T-cell (primary cell): ENCODE data around the gene SETD2. TPM values are rescaled to one million over a fixed set of nuclear protein-coding genes. Genes with fewer than 3 reads are reported as not detected.

ENCODE experiments used
- ATAC-seq, 4 experiments: fragments of 200-7000 bp in 3 of 4; fragments of 150-1000 bp in 1 of 4; cut with Tn5 transposase; replicated peaks in 1 of 4; 1 replicate in 3 of 4; 2 replicates in 1 of 4; pipeline ENCODE4 v1.10.0; 2021; ENCODE audit warnings: moderate library complexity in 3 of 4, mild to moderate bottlenecking in 2 of 4, moderate number of reproducible peaks in 1 of 4
- CTCF ChIA-PET, 2 donors: fragments of 300-600 bp; sonication (Branson Sonifier 250); formaldehyde crosslinking; loops; one replicate each; lab custom pipeline; 2022; ENCODE audit warnings: antibody characterized with exemption in 2 of 2; lab: Charles Lee
- POLR2A ChIA-PET, 2 donors: fragments of 300-600 bp; sonication (Branson Sonifier 250); formaldehyde crosslinking; loops; one replicate each; lab custom pipeline; 2022; ENCODE audit warnings: antibody characterized with exemption in 2 of 2; lab: Charles Lee
- DNase-seq, 35 experiments: peaks; one replicate each; pipeline versions ENCODE4 v3.0.0 to v3.0.0-alpha.2; 2013 to 2023
- H3K27ac ChIP-seq: one replicate; pipeline ENCODE4 v1.5.1; 2013; ENCODE audit warnings: low read length
- H3K27me3 ChIP-seq, 2 experiments: replicated peaks in 1 of 2; 1 replicate in 1 of 2; 2 replicates in 1 of 2; pipeline versions ENCODE4 v1.6.1 to v1.7.0; 2013; ENCODE audit warnings: low read length in 1 of 2, mixed read lengths in 1 of 2; ENCODE audit not compliant: control insufficient read depth in 2 of 2, insufficient read depth in 2 of 2; ENCODE audit errors: extremely low read depth in 1 of 2
- H3K36me3 ChIP-seq, 2 donors: 1 replicate in 1 of 2; 2 replicates in 1 of 2; pipeline versions ENCODE4 v1.6.1 to v1.7.0; 2013; ENCODE audit warnings: low read length in 1 of 2; ENCODE audit not compliant: control insufficient read depth in 2 of 2, insufficient read depth in 1 of 2; ENCODE audit errors: extremely low read depth in 1 of 2
- H3K4me1 ChIP-seq, 2 experiments: 1 replicate in 1 of 2; 2 replicates in 1 of 2; pipeline versions ENCODE4 v1.6.1 to v1.7.0; 2013; ENCODE audit warnings: low read length in 2 of 2, mixed read lengths in 1 of 2; ENCODE audit not compliant: insufficient read depth in 2 of 2, control insufficient read depth in 1 of 2; ENCODE audit errors: extremely low read depth in 1 of 2
- H3K4me3 ChIP-seq, 2 donors: 1 replicate in 1 of 2; 2 replicates in 1 of 2; pipeline versions ENCODE4 v1.5.1 to v1.7.0; 2013; ENCODE audit warnings: mild to moderate bottlenecking in 2 of 2, low read length in 1 of 2, moderate library complexity in 1 of 2; ENCODE audit not compliant: control insufficient read depth in 1 of 2; ENCODE audit errors: extremely low read depth in 1 of 2
- H3K9me3 ChIP-seq: 2 replicates; pipeline ENCODE4 v1.7.0; 2013
- H3K27ac Mint-ChIP-seq, 2 donors: one replicate each; pipeline ENCODE4 v1.8.0; 2020 to 2021; ENCODE audit warnings: mild to moderate bottlenecking in 2 of 2, mixed read lengths in 2 of 2
- H3K27me3 Mint-ChIP-seq, 2 donors: one replicate each; pipeline ENCODE4 v1.8.0; 2021 to 2022; ENCODE audit warnings: mixed read lengths in 2 of 2
- H3K36me3 Mint-ChIP-seq: one replicate; pipeline ENCODE4 v1.8.0; 2021; ENCODE audit warnings: mixed read lengths
- H3K4me1 Mint-ChIP-seq, 3 donors: one replicate each; pipeline ENCODE4 v1.8.0; 2020 to 2022; ENCODE audit warnings: mixed read lengths in 3 of 3, mild to moderate bottlenecking in 1 of 3
- H3K4me3 Mint-ChIP-seq, 3 donors: one replicate each; pipeline ENCODE4 v1.8.0; 2020 to 2022; ENCODE audit warnings: mild to moderate bottlenecking in 3 of 3, mixed read lengths in 3 of 3, moderate library complexity in 3 of 3
- H3K9me3 Mint-ChIP-seq, 3 donors: one replicate each; pipeline ENCODE4 v1.8.0; 2020 to 2022; ENCODE audit warnings: mixed read lengths in 3 of 3
- WGBS: methylation state at CpG from one replicate; pipeline ENCODE4 v1.1.5; 2013; ENCODE audit warnings: missing lambda C conversion rate; ENCODE audit not compliant: insufficient coverage; 5-methylcytosine and 5-hydroxymethylcytosine counted together
- total RNA-seq, 35 experiments: library from RNA in 6 of 35; stranded (reverse) in 6 of 35; fragments of 120-200 nt in 1 of 35; gene quantifications; one replicate each; pipeline versions ENCODE4 v1.2.1 to v1.2.4 and lab custom pipeline; 2013 to 2026

Gene SETD2
- total RNA-seq, 5 donors from 2014 or later (not counting 1 experiment from before 2014, with no cell fraction given) = 58.1 to 84.6 (median 63.9) TPM

GRCh38 chr3:47176582-47176981 is 12.7 kb upstream of the SETD2 start:
- peaks cover 17% of the 10 kb centered on the region for H3K36me3 Mint-ChIP-seq
- no peak overlapping the region for H3K4me3 ChIP-seq
- H3K4me3 Mint-ChIP-seq = no peak overlapping the region
- no peaks in the 10 kb centered on the region for H3K9me3 ChIP-seq
- ChIA-PET POLR2A (no interaction called here), CTCF (no interaction called here)
- H3K4me1 ChIP-seq = no peaks in the 10 kb centered on the region
- DNase-seq (no peak), ATAC-seq (no peak)
- H3K9me3 Mint-ChIP-seq = no peaks in the 10 kb centered on the region
- H3K36me3 ChIP-seq = no peaks in the 10 kb centered on the region
- no peaks in the 10 kb centered on the region for H3K4me1 Mint-ChIP-seq
- no peaks in the 10 kb centered on the region for H3K27me3 Mint-ChIP-seq
- no peaks in the 10 kb centered on the region for H3K27me3 ChIP-seq
- no peak overlapping the region for H3K27ac Mint-ChIP-seq
- WGBS = no CpG with 5 or more reads among the region's 5 CpGs
- H3K27ac ChIP-seq = no peak overlapping the region

GRCh38 chr3:47163169-47164006 is 525 bp downstream of the SETD2 start:
- peaks cover 25 to 44% of the 10 kb centered on the region in 2 experiments for H3K4me1 ChIP-seq
- H3K36me3 Mint-ChIP-seq = peaks cover 13% of the 10 kb centered on the region
- ChIA-PET CTCF (interaction anchor here in 1 of 2 donors (0.8 to 1.9 kb wide), 3 partner anchors 11 to 184 kb away, joined by 3 to 7 read pairs (median 3); partner anchors contain the start of gene NBEAL2), POLR2A (interaction anchor here (0.6 to 1.4 kb wide), 2 partner anchors 22 to 119 kb away, joined by 4 to 5 read pairs; partner anchors contain the start of genes KIF9 (in 1 of the 2) and KLHL18 (in 1 of the 2))
- peak overlapping the region; percentile 84 for H3K27ac ChIP-seq
- H3K27ac Mint-ChIP-seq = peak overlapping the region; percentile 96 to 98
- H3K4me3 Mint-ChIP-seq = peak overlapping the region; percentile 90 to 98 (median 98)
- ATAC-seq (peak; percentile 22 to 41 (median 31)), DNase-seq (peak; percentile 6 to 72 (median 34))
- H3K4me3 ChIP-seq = peak overlapping the region; percentile 87 to 94
- H3K27me3 Mint-ChIP-seq = no peaks in the 10 kb centered on the region
- H3K4me1 Mint-ChIP-seq = peaks cover 63% of the 10 kb centered on the region in 3 donors
- no peaks in the 10 kb centered on the region for H3K27me3 ChIP-seq
- no peaks in the 10 kb centered on the region for H3K9me3 Mint-ChIP-seq
- WGBS = under 1% methylated on average over 93 of the region's 106 CpGs
- no peaks in the 10 kb centered on the region for H3K9me3 ChIP-seq
- no peaks in the 10 kb centered on the region for H3K36me3 ChIP-seq

GRCh38 chr3:47162697-47163168 is 1.2 kb downstream of the SETD2 start:
- H3K4me3 ChIP-seq = peak overlapping the region; percentile 87 to 94
- Mint-ChIP-seq H3K27ac (peak overlapping the region; percentile 96 to 98), H3K4me3 (peak overlapping the region; percentile 90 to 98 (median 98)), H3K4me1 (peaks cover 67 to 68% (median 68%) of the 10 kb centered on the region in 3 donors), H3K27me3 (no peaks in the 10 kb centered on the region), H3K9me3 (no peaks in the 10 kb centered on the region), H3K36me3 (peaks cover 13% of the 10 kb centered on the region)
- ChIA-PET CTCF (interaction anchor here in 1 of 2 donors (0.6 to 0.8 kb wide), 2 partner anchors 119 to 183 kb away, joined by 3 read pairs; partner anchors contain the start of gene NBEAL2), POLR2A (no interaction called here)
- no peaks in the 10 kb centered on the region for H3K9me3 ChIP-seq
- ATAC-seq = no peak
- no peaks in the 10 kb centered on the region for H3K36me3 ChIP-seq
- peaks cover 25 to 44% of the 10 kb centered on the region in 2 experiments for H3K4me1 ChIP-seq
- no peaks in the 10 kb centered on the region for H3K27me3 ChIP-seq
- H3K27ac ChIP-seq = peak overlapping the region; percentile 72
- DNase-seq = no peak
- 5% methylated on average over 4 of the region's 10 CpGs for WGBS

- peak overlapping the region; percentile 90 to 98 (median 98) for H3K4me3 Mint-ChIP-seq
- ChIA-PET CTCF (interaction anchor here in 1 of 2 donors (0.6 kb wide), 1 partner anchor 120 kb away, joined by 3 read pairs; no protein-coding TSS in a partner anchor), POLR2A (interaction anchor here in 1 of 2 donors (0.6 kb wide), 1 partner anchor 131 kb away, joined by 4 read pairs; no protein-coding TSS in a partner anchor)
- H3K36me3 Mint-ChIP-seq = peaks cover 13% of the 10 kb centered on the region
- H3K27me3 Mint-ChIP-seq = no peaks in the 10 kb centered on the region
- ATAC-seq (no peak), DNase-seq (no peak)
- H3K4me1 Mint-ChIP-seq = peaks cover 67 to 73% (median 73%) of the 10 kb centered on the region in 3 donors
- peak overlapping the region; percentile 72 for H3K27ac ChIP-seq
- peak overlapping the region; percentile 87 to 94 for H3K4me3 ChIP-seq
- no peaks in the 10 kb centered on the region for H3K36me3 ChIP-seq
- peak overlapping the region; percentile 96 to 98 for H3K27ac Mint-ChIP-seq
- H3K9me3 Mint-ChIP-seq = no peaks in the 10 kb centered on the region
- peaks cover 25 to 50% of the 10 kb centered on the region in 2 experiments for H3K4me1 ChIP-seq
- no peaks in the 10 kb centered on the region for H3K9me3 ChIP-seq
- H3K27me3 ChIP-seq = no peaks in the 10 kb centered on the region
- WGBS = no CpG with 5 or more reads among the region's 4 CpGs
Measured at GRCh38 chr3:47161983-47162696, 1.8 kb downstream of the SETD2 start.

GRCh38 chr3:47159820-47160219 is 4.1 kb downstream of the SETD2 start:
- Mint-ChIP-seq H3K4me1 (peaks cover 71 to 77% (median 76%) of the 10 kb centered on the region in 3 donors), H3K36me3 (peaks cover 13% of the 10 kb centered on the region), H3K4me3 (peak overlapping the region; percentile 10 to 90 (median 14)), H3K27me3 (no peaks in the 10 kb centered on the region), H3K27ac (peak overlapping the region in 1 of 2 donors; percentile 17), H3K9me3 (no peaks in the 10 kb centered on the region)
- H3K4me1 ChIP-seq = peaks cover 22 to 40% of the 10 kb centered on the region in 2 experiments
- no peaks in the 10 kb centered on the region for H3K27me3 ChIP-seq
- H3K27ac ChIP-seq = no peak overlapping the region
- H3K4me3 ChIP-seq = no peak overlapping the region
- POLR2A ChIA-PET = interaction anchor here in 1 of 2 donors (0.6 to 0.7 kb wide), 3 partner anchors 9 to 126 kb away, joined by 3 to 6 read pairs (median 5); no protein-coding TSS in a partner anchor
- H3K9me3 ChIP-seq = no peaks in the 10 kb centered on the region
- CTCF ChIA-PET = interaction anchor here in 1 of 2 donors (0.6 kb wide), 1 partner anchor 162 kb away, joined by 3 read pairs; no protein-coding TSS in a partner anchor
- WGBS = 88% methylated on average over 3 of the region's 3 CpGs
- ATAC-seq = no peak
- no peak for DNase-seq
- H3K36me3 ChIP-seq = no peaks in the 10 kb centered on the region

GRCh38 chr3:47158208-47158607 is 5.7 kb downstream of the SETD2 start:
- CTCF ChIA-PET = no interaction called here
- POLR2A ChIA-PET = no interaction called here
- H3K4me3 Mint-ChIP-seq = no peak overlapping the region

More at GRCh38 chr3:47158208-47158607, 5.7 kb downstream of the SETD2 start:
- no peaks in the 10 kb centered on the region for H3K27me3 Mint-ChIP-seq
- Histone ChIP-seq H3K4me1 (peaks cover 22 to 44% of the 10 kb centered on the region in 2 experiments), H3K27me3 (no peaks in the 10 kb centered on the region), H3K4me3 (no peak overlapping the region), H3K36me3 (no peaks in the 10 kb centered on the region), H3K9me3 (no peaks in the 10 kb centered on the region), H3K27ac (no peak overlapping the region)
- DNase-seq (no peak), ATAC-seq (no peak)
- H3K9me3 Mint-ChIP-seq = no peaks in the 10 kb centered on the region
- peaks cover 85 to 91% (median 90%) of the 10 kb centered on the region in 3 donors for H3K4me1 Mint-ChIP-seq
- H3K36me3 Mint-ChIP-seq = peaks cover 18% of the 10 kb centered on the region
- peak overlapping the region; percentile 55 to 68 for H3K27ac Mint-ChIP-seq
